ENCODE results near the gene SYNE1.

The SYNE1 gene

DNA sequence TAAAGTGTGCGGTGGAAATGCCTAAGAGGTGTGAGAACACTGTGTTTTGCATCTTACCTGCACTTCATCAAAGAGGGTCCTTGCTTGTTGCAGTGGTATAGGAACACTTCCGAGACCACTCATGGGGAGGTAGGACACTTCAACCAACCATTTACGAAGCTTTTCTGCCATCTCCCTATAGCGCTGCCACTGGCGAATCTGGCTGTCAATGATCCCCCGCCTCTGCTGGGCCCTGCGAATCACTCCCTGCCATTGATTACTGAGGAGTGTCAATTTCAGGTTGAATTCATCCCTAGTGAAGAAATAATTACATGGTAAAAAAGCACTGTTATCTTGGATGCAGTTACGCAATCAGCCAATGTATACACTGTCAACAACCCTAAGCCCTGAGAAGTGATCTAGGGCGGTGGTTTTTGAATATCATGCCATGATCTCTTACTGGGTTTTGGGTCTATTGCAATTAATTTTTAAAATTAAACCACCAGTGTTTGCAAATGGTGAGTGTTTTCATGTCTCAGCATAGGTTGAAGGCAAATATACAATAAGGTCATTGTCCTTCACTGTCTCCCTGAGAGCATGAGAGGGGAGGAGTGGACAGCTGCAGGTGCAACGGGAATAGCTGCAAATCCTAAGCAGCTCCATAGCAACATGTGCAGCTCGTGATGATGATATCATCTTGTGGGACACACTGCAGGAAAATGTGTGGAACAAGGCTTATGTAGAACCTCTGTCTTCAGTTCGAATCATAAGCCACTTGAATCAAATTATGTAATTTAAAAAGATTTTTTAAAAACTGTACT lies 429.0 kb downstream of the SYNE1 start:
- H3K27me3 Mint-ChIP-seq, result no peaks in the 10 kb centered on the region
- no peaks in the 10 kb centered on the region for H3K9me3 Mint-ChIP-seq
- ATAC-seq (ENCODE audit: low read depth), result no peak
- DNase-seq (ENCODE audit: low spot score in 2 of 2), result no peak
- H3K4me3 Mint-ChIP-seq, result no peak overlapping the region
- no peak overlapping the region for H3K27ac Mint-ChIP-seq
- no peaks in the 10 kb centered on the region for H3K4me1 Mint-ChIP-seq
- H3K36me3 Mint-ChIP-seq, result peaks cover 29% of the 10 kb centered on the region

DNA sequence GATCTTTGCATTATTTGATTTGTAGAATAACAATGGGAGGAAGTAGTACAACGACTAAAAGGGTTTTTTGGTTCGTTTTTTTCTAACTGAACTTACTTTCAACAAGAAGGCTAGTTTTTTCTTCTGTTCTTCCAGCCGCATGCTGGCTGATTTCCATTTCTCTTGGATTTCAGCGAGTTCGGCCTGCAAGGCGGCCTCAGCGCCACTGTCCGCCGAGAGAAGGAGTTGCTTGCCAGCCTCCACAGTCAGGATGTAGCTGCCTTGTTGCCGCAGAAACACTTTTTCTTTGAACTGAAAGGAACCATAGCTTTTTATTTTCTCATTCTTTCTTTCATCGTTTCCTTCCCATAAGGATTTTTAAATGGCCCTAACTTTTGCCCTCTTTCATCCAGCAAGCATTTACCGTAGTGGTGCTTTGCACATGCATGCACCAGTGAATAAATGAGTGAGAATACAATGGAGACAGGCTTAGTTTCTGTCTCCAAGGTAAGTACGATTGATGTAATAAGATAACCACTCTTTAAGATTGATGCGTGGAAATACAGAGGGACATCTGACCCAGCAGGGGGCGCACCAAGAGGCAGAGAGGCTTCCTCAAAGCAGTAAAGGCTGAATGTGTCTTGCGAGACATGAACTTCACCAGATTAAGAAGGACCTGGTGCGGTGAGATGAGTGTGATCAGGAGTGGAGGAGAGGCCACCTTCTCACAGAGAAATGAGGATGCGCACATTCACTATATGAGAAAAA lies 430.9 kb downstream of the SYNE1 start:
- H3K27ac Mint-ChIP-seq, result peak overlapping the region; percentile 58
- ATAC-seq (ENCODE audit: low read depth) (no peak), DNase-seq (ENCODE audit: low spot score in 2 of 2) (no peak)
- H3K36me3 Mint-ChIP-seq, result peaks cover 33% of the 10 kb centered on the region
- no peaks in the 10 kb centered on the region for H3K4me1 Mint-ChIP-seq
- H3K4me3 Mint-ChIP-seq, result no peak overlapping the region
- no peaks in the 10 kb centered on the region for H3K27me3 Mint-ChIP-seq
- no peaks in the 10 kb centered on the region for H3K9me3 Mint-ChIP-seq

DNA sequence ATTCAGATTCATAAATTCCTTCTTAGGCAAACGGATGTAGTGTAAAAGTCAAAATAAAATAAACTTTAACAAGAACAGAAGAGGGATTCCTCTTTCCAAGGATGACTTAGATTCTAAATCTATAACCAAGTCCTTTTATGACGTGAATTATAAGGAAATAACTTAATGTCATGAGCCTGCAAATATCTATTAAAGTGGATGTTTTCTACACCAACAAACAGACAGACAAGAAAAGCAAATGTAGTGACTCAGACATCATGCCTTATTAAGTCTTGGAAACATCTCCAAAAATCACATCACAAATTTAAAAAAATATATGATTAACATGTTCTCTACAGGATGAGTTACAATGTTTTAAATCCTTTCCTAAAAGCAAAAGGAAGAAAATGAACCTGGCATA lies 432.6 kb downstream of the SYNE1 start:
- Mint-ChIP-seq H3K27ac (no peak overlapping the region), H3K36me3 (peaks cover 34% of the 10 kb centered on the region), H3K27me3 (no peaks in the 10 kb centered on the region), H3K9me3 (no peaks in the 10 kb centered on the region), H3K4me3 (no peak overlapping the region), H3K4me1 (no peaks in the 10 kb centered on the region)
- DNase-seq (ENCODE audit: low spot score in 2 of 2) (no peak), ATAC-seq (ENCODE audit: low read depth) (no peak)

DNA sequence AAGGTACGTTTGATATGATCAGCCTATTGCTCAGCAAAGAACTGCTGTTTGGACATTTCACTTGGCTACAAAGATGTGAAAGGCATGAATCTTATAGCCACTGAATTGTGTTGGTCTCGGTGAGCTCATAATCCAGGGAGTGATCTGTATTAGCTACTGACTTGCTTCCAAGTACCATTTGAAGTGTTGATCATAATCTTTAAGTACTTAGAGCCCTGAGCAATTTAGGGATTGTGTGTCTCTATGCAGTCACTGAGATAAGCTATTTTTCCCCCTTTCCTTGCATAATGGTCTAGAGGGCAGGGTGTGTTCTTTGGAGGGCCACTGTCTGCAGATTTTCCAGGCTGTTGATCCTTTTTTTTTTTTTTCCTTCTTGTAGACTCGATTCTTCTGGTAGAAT lies 436.0 kb downstream of the SYNE1 start:
- no peak overlapping the region for H3K4me3 Mint-ChIP-seq
- DNase-seq (ENCODE audit: low spot score in 2 of 2), result no peak
- no peaks in the 10 kb centered on the region for H3K4me1 Mint-ChIP-seq
- H3K27me3 Mint-ChIP-seq, result no peaks in the 10 kb centered on the region
- no peak overlapping the region for H3K27ac Mint-ChIP-seq
- peaks cover 34% of the 10 kb centered on the region for H3K36me3 Mint-ChIP-seq
- ATAC-seq (ENCODE audit: low read depth), result no peak
- no peaks in the 10 kb centered on the region for H3K9me3 Mint-ChIP-seq

DNA sequence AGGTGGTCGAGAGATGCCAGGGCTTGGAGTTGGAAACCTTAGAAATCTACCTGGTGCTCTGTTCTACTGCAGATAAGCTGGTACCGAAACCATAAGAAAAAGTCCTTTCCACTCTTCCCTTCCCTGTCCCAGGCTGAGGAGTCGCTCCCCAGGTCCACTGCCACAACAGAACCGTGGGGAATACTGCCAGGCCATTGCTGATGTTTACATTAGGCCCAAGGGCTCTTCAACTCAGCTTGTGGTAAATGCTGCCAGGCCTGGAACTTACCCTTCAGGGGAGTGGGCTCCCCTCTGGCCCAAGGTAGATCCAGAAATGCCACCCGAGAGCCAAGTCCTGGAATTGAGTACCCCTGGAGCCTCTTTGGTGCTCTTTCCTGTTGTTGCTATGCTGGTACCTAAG lies 441.3 kb downstream of the SYNE1 start:
- Mint-ChIP-seq H3K27ac (no peak overlapping the region), H3K27me3 (no peaks in the 10 kb centered on the region), H3K9me3 (peaks cover 7% of the 10 kb centered on the region), H3K36me3 (peaks cover 48% of the 10 kb centered on the region), H3K4me3 (no peak overlapping the region), H3K4me1 (no peaks in the 10 kb centered on the region)
- no peak for DNase-seq (ENCODE audit: low spot score in 2 of 2)
- ATAC-seq (ENCODE audit: low read depth), result no peak

DNA sequence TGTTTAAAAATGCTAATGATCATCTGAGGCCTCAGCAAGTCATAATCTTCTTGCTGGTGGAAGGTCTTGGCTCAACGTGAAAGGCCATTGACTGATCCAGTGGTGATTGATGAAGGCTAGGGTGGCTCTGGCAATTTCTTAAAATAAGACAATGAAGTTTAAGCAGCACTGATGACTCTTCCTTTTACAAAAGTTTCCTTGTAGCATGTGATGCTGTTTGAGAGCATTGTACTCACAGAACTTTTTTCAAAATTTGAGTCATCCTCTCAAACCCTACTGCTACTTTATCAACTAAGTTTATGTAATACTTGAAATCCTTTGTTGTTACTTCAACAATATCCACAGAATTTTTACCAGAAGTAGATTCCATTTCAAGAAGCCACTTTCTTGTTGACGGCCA lies 447.4 kb downstream of the SYNE1 start:
- Mint-ChIP-seq H3K27ac (peak overlapping the region; percentile 2), H3K4me1 (peaks cover 10% of the 10 kb centered on the region)
- ATAC-seq (ENCODE audit: low read depth), result no peak

DNA sequence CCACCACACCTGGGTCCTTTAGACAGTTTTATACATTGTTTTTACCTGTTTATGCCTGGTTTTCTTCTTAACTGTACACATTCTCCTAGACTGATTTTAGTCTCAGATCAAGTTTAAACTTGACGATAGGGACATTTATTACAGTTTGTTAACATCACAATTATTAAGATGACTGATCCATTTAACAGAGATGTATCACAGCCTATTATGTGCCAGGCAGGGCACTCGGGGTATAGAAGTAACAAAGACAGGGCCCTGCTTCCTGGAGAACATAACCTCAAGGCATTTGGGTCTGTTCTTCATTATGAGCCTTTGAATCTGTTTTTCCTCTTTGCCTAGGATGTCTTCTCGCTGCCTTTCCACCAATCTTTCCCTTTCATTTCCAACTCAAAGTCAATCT lies 449.2 kb downstream of the SYNE1 start:
- peaks cover 32% of the 10 kb centered on the region for H3K36me3 Mint-ChIP-seq
- no peak for DNase-seq (ENCODE audit: low spot score in 2 of 2)
- H3K27ac Mint-ChIP-seq, result peak overlapping the region; percentile 96
- H3K4me3 Mint-ChIP-seq, result no peak overlapping the region
- H3K9me3 Mint-ChIP-seq, result peaks cover 6% of the 10 kb centered on the region
- ATAC-seq (ENCODE audit: low read depth), result no peak
- H3K27me3 Mint-ChIP-seq, result no peaks in the 10 kb centered on the region
- peaks cover 22% of the 10 kb centered on the region for H3K4me1 Mint-ChIP-seq

More for the DNA sequence above, 447.4 kb downstream of the SYNE1 start:
- peaks cover 7% of the 10 kb centered on the region for H3K9me3 Mint-ChIP-seq
- no peaks in the 10 kb centered on the region for H3K27me3 Mint-ChIP-seq
- DNase-seq (ENCODE audit: low spot score in 2 of 2), result no peak
- H3K36me3 Mint-ChIP-seq, result peaks cover 36% of the 10 kb centered on the region
- H3K4me3 Mint-ChIP-seq, result no peak overlapping the region

DNA sequence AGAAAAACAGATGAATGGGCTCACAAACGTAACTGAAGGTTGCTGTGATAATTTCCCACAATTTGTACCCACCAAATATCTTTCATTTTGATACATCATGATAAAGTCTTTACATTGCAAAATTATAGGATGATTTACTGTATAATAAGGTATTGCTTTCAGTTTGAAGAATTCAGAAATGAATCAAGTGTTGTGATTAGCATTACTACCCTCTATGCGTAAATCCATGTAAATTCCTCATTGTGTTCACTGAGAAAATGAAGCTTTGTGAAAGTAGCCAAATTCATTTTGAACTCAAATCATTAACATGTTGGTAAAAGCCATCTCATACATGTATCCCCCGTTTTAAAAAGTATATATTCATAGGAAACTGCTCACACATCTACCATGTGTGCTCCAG lies 450.3 kb downstream of the SYNE1 start:
- Mint-ChIP-seq H3K27ac (peak overlapping the region; percentile 96), H3K4me1 (peaks cover 27% of the 10 kb centered on the region), H3K4me3 (no peak overlapping the region), H3K9me3 (peaks cover 4% of the 10 kb centered on the region), H3K36me3 (peaks cover 25% of the 10 kb centered on the region), H3K27me3 (no peaks in the 10 kb centered on the region)
- DNase-seq (ENCODE audit: low spot score in 2 of 2), result no peak
- ATAC-seq (ENCODE audit: low read depth), result no peak

DNA sequence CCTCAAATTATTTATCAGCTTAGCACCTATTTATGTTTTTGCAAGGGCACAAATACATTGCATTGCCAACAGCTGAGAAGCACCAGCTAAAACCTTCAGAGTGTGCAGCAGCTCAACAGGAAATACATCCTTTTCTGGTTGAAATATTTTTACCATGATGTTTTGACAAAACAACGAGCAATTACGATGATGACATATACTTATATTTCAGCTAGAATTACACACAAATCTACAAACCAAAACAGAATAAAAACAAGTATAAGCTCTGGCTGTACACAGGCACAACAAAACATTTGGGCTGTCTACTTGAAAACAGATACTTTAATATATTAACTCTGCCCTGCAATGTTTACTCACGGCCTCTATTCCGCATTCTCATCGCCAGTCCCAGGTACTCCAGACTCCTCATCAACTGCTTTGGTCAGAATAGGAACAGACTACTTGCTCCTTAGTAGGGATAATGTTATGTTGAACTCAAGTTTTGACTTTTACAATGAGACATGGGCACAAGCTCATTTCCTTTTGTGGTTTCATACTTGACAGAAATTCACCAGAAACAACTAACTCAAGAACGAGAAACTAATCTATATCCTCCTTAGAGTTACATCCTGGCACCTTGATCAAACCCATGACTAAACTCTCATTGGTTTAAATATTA lies 452.1 kb downstream of the SYNE1 start:
- Mint-ChIP-seq H3K9me3 (no peaks in the 10 kb centered on the region), H3K36me3 (peaks cover 28% of the 10 kb centered on the region), H3K27ac (peak overlapping the region; percentile 96), H3K27me3 (no peaks in the 10 kb centered on the region), H3K4me3 (peak overlapping the region; percentile 96), H3K4me1 (peaks cover 38% of the 10 kb centered on the region)
- ATAC-seq (ENCODE audit: low read depth) (peak; percentile 65), DNase-seq (ENCODE audit: low spot score in 2 of 2) (no peak)

DNA sequence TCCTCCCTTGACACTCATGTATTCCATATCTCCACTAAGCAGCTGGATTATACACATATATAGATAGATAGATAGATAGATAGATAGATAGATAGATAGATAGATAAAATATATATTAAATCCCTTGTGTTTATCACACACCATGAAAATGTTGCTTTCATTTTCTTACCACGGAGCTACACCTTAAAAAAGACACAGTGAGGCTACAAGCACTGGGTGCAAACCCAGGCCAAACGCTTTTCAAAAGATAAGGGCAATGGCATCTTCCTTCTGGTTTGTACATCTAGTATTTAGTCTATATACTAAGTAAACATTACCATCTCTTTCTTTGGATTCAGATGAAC lies 452.6 kb downstream of the SYNE1 start:
- H3K4me3 Mint-ChIP-seq, result peak overlapping the region; percentile 96
- H3K27me3 Mint-ChIP-seq, result no peaks in the 10 kb centered on the region
- DNase-seq (ENCODE audit: low spot score in 2 of 2), result no peak
- peaks cover 29% of the 10 kb centered on the region for H3K36me3 Mint-ChIP-seq
- H3K9me3 Mint-ChIP-seq, result no peaks in the 10 kb centered on the region
- peak overlapping the region; percentile 96 for H3K27ac Mint-ChIP-seq
- H3K4me1 Mint-ChIP-seq, result peaks cover 38% of the 10 kb centered on the region
- peak; percentile 60 for ATAC-seq (ENCODE audit: low read depth)

DNA sequence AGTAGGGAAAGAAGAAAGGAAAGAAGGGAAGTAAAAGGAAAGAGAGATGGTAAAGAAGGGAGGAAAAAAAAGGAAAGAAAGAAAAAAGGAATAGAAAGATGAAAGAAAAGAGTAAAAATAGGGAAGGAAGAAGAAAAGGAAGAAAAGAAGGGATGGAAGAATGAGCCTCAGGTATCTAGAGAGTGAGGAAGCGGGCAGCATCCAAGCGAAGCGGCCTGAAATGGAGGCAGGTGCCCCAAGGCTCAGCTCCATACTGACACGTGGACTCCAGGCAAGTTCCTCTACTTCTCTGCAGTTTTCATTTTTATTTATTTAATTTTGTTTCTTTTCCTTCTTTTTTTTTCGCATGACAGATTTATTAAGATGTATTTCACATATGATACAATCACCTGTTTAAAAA lies 456.6 kb downstream of the SYNE1 start:
- peaks cover 31% of the 10 kb centered on the region for H3K4me1 Mint-ChIP-seq
- no peak for DNase-seq (ENCODE audit: low spot score in 2 of 2)
- no peak for ATAC-seq (ENCODE audit: low read depth)
- H3K27me3 Mint-ChIP-seq, result no peaks in the 10 kb centered on the region
- H3K9me3 Mint-ChIP-seq, result no peaks in the 10 kb centered on the region
- H3K4me3 Mint-ChIP-seq, result no peak overlapping the region
- H3K27ac Mint-ChIP-seq, result no peak overlapping the region
- H3K36me3 Mint-ChIP-seq, result peaks cover 25% of the 10 kb centered on the region

DNA sequence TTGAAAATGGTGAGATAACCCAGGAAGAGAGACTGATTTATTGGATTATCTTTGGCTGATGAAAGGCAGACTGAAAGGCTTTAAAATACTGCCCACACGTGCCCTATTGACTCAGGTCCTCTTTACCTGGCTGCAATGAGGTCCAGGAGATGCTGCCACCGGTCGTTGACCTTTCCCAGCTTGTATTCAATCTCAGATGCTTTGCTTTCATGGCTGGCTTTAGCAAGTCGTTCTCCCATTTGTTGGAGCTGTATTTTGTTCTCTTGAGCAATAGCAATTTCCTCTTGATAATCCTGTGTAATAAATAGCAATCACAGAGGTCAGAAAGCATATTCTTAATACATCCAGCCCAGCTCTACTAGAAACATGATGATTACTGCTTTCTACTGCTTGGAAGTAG lies 460.9 kb downstream of the SYNE1 start:
- no peak overlapping the region for H3K27ac Mint-ChIP-seq
- peaks cover 41% of the 10 kb centered on the region for H3K36me3 Mint-ChIP-seq
- H3K4me3 Mint-ChIP-seq, result no peak overlapping the region
- peaks cover 2% of the 10 kb centered on the region for H3K9me3 Mint-ChIP-seq
- ATAC-seq (ENCODE audit: low read depth), result no peak
- peaks cover 11% of the 10 kb centered on the region for H3K4me1 Mint-ChIP-seq
- no peaks in the 10 kb centered on the region for H3K27me3 Mint-ChIP-seq
- DNase-seq (ENCODE audit: low spot score in 2 of 2), result no peak

DNA sequence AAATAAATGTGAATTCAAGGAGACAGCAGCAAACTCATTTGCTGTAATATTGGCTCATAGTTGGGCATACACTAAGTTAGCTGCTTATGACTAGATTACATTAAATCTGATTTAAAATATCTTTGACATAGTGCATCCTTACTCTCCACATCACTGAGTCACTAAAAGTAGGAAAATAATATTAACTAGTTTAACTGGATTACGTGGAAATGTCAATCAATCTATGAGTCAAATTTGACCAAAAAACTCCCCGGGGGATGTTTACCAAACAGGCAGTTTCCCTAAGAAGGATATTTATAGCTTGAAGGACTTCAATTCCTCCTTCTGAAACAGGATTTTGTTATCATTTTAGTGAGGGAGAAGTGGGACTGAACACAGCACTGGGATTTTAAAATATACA lies 463.2 kb downstream of the SYNE1 start:
- no peaks in the 10 kb centered on the region for H3K27me3 Mint-ChIP-seq
- H3K9me3 Mint-ChIP-seq, result peaks cover 6% of the 10 kb centered on the region
- H3K27ac Mint-ChIP-seq, result no peak overlapping the region
- H3K36me3 Mint-ChIP-seq, result peaks cover 44% of the 10 kb centered on the region
- peaks cover 12% of the 10 kb centered on the region for H3K4me1 Mint-ChIP-seq
- no peak overlapping the region for H3K4me3 Mint-ChIP-seq
- no peak for ATAC-seq (ENCODE audit: low read depth)
- DNase-seq (ENCODE audit: low spot score in 2 of 2), result no peak

DNA sequence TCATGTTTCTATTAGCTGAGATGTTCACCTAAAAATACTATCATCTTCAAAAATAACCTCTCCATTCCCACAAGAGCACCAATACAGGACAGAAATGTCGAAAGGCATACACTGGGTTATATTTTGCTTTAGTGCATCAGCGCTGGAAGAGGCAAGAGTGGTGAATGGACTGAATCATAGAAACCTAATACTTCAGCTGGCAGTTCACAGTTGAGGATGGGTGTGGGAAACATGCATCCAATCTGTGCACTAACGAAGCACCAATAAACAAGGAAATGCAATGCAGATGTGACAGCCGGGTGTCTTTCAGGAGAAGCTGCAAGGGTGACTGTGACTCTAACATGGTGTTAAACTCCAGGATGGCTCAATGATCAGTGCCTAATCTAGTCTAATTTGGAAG lies 463.8 kb downstream of the SYNE1 start:
- H3K27me3 Mint-ChIP-seq, result no peaks in the 10 kb centered on the region
- peaks cover 15% of the 10 kb centered on the region for H3K4me1 Mint-ChIP-seq
- DNase-seq (ENCODE audit: low spot score in 2 of 2) (no peak), ATAC-seq (ENCODE audit: low read depth) (no peak)
- H3K36me3 Mint-ChIP-seq, result peaks cover 44% of the 10 kb centered on the region
- peaks cover 6% of the 10 kb centered on the region for H3K9me3 Mint-ChIP-seq
- H3K27ac Mint-ChIP-seq, result peak overlapping the region; percentile 35
- H3K4me3 Mint-ChIP-seq, result no peak overlapping the region

All from memory B cell (primary cell).